ENCODE data around the gene CDH23. TPM values are rescaled to one million over a fixed set of nuclear protein-coding genes. Genes with fewer than 3 reads are reported as not detected.

CDH23 gene
- total and polyA plus RNA-seq, 9 of the 15 experiments (the other 6 are each of a cell fraction or from before 2014, with no cell fraction given): 0.18 to 1.2 (median 0.47) TPM

GRCh38 chr10:71797533-71798307 is 401.0 kb downstream of the CDH23 start (continued):
- TF ChIP-seq NR4A1 (CRISPR knock-in tag; IDR thresholded peaks at IDR 0.05) (0 out of 2 replicates have a peak, but pooled peaks have one; percentile 49), NR4A1 (tag; IDR thresholded peaks at IDR 0.05) (peak; percentile 74; the same call in 1 of the 2 replicates), ZNF280B (CRISPR knock-in tag; IDR thresholded peaks at IDR 0.05) (no peak), JUND (IDR thresholded peaks at IDR 0.05; ENCODE audit: borderline replicate concordance, low read depth, low read length) (peak; percentile 71), JUND (tag; IDR thresholded peaks at IDR 0.05; ENCODE audit: borderline replicate concordance, low read depth, low read length) (no peak; the same call in 2 of the 3 replicates), NCOA1 (IDR thresholded peaks at IDR 0.05; ENCODE audit: low read depth) (peak; percentile 76; the same call in 1 of the 2 replicates), OTX1 (CRISPR knock-in tag; IDR thresholded peaks at IDR 0.05) (peak; percentile 76; the same call in 1 of the 2 replicates), NR1H2 (CRISPR knock-in tag; IDR thresholded peaks at IDR 0.05) (no peak), NFE2 (IDR thresholded peaks at IDR 0.05; ENCODE audit: low read depth) (0 out of 2 replicates have a peak, but pooled peaks have one; percentile 30), TRIM24 (IDR thresholded peaks at IDR 0.05) (peak; percentile 96), PHF20 (IDR thresholded peaks at IDR 0.05; ENCODE audit: partially characterized antibody) (no peak), ZBTB12 (CRISPR knock-in tag; IDR thresholded peaks at IDR 0.05) (no peak), HOXB6 (CRISPR knock-in tag; IDR thresholded peaks at IDR 0.05; ENCODE audit: borderline replicate concordance) (no peak), HDGF (IDR thresholded peaks at IDR 0.05) (no peak), ARID1B (IDR thresholded peaks at IDR 0.05) (peak; percentile 96), NCOA2 (IDR thresholded peaks at IDR 0.05; ENCODE audit: partially characterized antibody in 2 of 2) (no peak), ZNF639 (CRISPR knock-in tag; conservative IDR thresholded peaks at IDR 0.05 in 1 of 2, IDR thresholded peaks at IDR 0.05 in 1 of 2) (peak in 1 of 2 experiments; percentile 74; a peak in 2 of 4 replicates), ZNF583 (CRISPR knock-in tag; IDR thresholded peaks at IDR 0.05) (peak; percentile 53; the same call in 1 of the 2 replicates), RBM17 (IDR thresholded peaks at IDR 0.05; ENCODE audit: borderline replicate concordance, low read depth, low read length) (no peak), MECOM (CRISPR knock-in tag; IDR thresholded peaks at IDR 0.05) (no peak), ZFP91 (CRISPR knock-in tag; IDR thresholded peaks at IDR 0.05) (no peak), POLR2AphosphoS2 (IDR thresholded peaks at IDR 0.05; ENCODE audit: low read length) (no peak), NFXL1 (CRISPR knock-in tag; IDR thresholded peaks at IDR 0.05) (no peak), CREM (IDR thresholded peaks at IDR 0.05; ENCODE audit: low read depth) (peak; percentile 71; the same call in 1 of the 2 replicates)
